IMR-90 (cell line): ENCODE data around the gene SREBF2. TPM values are rescaled to one million over a fixed set of nuclear protein-coding genes. Genes with fewer than 3 reads are reported as not detected.

ENCODE experiments used
- CTCF ChIP-seq: conservative IDR thresholded peaks from 2 replicates; pipeline ENCODE4 v1.5.1; 2012; ENCODE audit warnings: mild to moderate bottlenecking, low read depth, low read length, improper control_type of control experiment
- FOS ChIP-seq: fragments of 150-350 bp; IDR thresholded peaks from 2 replicates; pipeline ENCODE4 v1.6.1; 2016; ENCODE audit warnings: low read depth, low read length
- RCOR1 ChIP-seq: IDR thresholded peaks from 2 replicates; pipeline ENCODE4 v1.6.1; 2012; ENCODE audit warnings: mild to moderate bottlenecking, low read length, improper control_type of control experiment; ENCODE audit not compliant: insufficient replicate concordance
- USF2 ChIP-seq: fragments of 150-350 bp; IDR thresholded peaks from 2 replicates; pipeline ENCODE4 v1.6.1; 2017; ENCODE audit warnings: mild to moderate bottlenecking, antibody characterized with exemption, low read length, low read depth
- polyA plus RNA-seq, 3 experiments: library from polyadenylated mRNA; depleted of rRNA; stranded (reverse); fragments of >200 nt; gene quantifications; 2 replicates each; pipeline ENCODE4 v1.2.3, GENCODE V29; 2012; ENCODE audit warnings: low replicate concordance in 1 of 3
- total RNA-seq: library from RNA; depleted of rRNA; stranded (reverse); fragments of >200 nt; gene quantifications from 2 replicates; pipeline ENCODE4 v1.2.3, GENCODE V29; 2012

The SREBF2 gene
- total and polyA plus RNA-seq, 2 of the 4 experiments (the other 2 are of a cell fraction): 8.1 to 47.4 TPM

- TF ChIP-seq CTCF: no peak
- no peak for TF ChIP-seq FOS
- no peak for TF ChIP-seq RCOR1
- no peak for TF ChIP-seq USF2
These were observed 114.6 kb downstream of the SREBF2 start (continued) for GRCh38 chr22:41947424-41948080.
